GM13976 (cell line): ENCODE results near the gene PIK3R2.

Source experiments
- DNase-seq: peaks from one replicate; pipeline ENCODE4 v3.0.0; 2012; ENCODE audit warnings: low spot score
- CTCF ChIP-seq: IDR thresholded peaks from 2 replicates; pipeline ENCODE4 v1.5.1; 2012; ENCODE audit warnings: borderline replicate concordance, mild to moderate bottlenecking; ENCODE audit not compliant: insufficient read depth; ENCODE audit errors: extremely low read depth, missing control alignments, control extremely low read depth
- in situ Hi-C: fragments of 300-500 bp; cut with MboI; formaldehyde crosslinking; loops from one replicate; pipeline ENCODE4 v1.12.0; 2022; ENCODE audit warnings: low sequenced_read_pairs, mixed read lengths, inconsistent platforms; ENCODE audit not compliant: unreplicated experiment

Gene PIK3R2

GRCh38 chr19:18161636-18162002, 8.7 kb downstream of the PIK3R2 start:
- in situ Hi-C loops: no loop called here
- TF ChIP-seq CTCF: no peak
- no peak for DNase-seq

DNA sequence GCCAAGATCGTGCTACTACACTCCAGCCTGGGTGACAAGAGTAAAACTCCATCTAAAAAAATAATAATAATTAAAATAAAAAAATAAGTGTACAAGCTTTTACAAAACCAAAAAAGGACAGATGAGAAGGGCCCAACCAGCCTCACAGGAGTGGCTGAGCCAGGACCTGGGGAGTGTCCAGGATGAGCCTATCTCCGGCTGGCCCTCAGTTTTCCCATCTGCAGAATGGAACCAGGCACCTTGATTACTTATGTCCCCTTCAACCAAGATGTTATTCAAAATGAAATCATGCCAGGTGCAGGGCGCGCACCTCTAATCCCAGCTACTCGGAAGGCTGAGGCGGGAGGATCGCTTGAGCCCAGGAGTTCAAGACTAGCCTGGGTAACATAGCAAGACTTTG, 11.1 kb downstream of the PIK3R2 start:
- in situ Hi-C loops: no loop called here
- TF ChIP-seq CTCF: no peak
- DNase-seq: no peak

- no peak for TF ChIP-seq CTCF
- in situ Hi-C loops: no loop called here
- no peak for DNase-seq
These were observed 13.0 kb downstream of the PIK3R2 start for GRCh38 chr19:18165794-18166544.

- TF ChIP-seq CTCF: no peak
- DNase-seq: no peak
- in situ Hi-C loops: no loop called here
These were observed 14.0 kb downstream of the PIK3R2 start for GRCh38 chr19:18167011-18167410.

DNA sequence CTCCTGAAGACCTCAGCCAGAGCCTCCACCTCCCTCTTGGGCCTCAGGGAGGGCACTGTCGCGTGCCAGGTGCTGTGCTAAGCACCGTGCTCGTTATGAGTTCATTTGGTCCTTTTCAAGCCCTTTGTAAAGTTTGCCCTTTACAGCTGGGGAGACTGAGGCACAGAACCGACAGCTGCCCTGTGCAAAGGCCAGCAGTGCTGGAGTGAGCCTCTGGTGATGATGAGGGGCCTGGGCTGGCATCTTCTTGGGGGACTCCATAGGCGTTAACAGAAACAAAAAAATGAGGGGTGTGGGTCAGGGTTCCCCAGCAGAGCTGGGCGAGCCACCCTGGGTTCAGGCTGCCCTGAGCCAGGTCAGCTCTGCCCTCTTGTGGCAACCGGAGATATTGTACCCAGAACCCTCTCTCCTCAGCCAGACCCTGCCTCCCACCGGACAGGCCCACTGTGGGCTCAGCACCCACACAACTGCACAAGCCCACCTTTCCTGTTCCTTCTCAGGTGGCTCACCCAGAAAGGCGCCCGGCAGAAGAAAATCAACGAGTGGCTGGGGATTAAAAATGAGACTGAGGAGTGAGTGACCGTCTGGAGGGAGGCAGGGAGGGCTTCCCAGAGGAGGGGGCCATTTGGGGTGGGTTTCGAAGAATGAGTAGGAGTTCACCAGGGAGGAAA, 15.1 kb downstream of the PIK3R2 start:
- TF ChIP-seq CTCF: peak; percentile 76
- peak; percentile 92 for DNase-seq
- in situ Hi-C loops: no loop called here

GRCh38 chr19:18168673-18169381, 15.9 kb downstream of the PIK3R2 start:
- no peak for DNase-seq
- TF ChIP-seq CTCF: no peak
- in situ Hi-C loops: no loop called here
